OCI-LY7 (cell line): Measurements from ENCODE around the gene INSL3. TPM values are rescaled to one million over a fixed set of nuclear protein-coding genes. Genes with fewer than 3 reads are reported as not detected.
A peak's percentile ranks its signal among the peaks of the same experiment; 100 is the strongest.

Experiments used
- BruUV-seq: library from RNA; stranded (reverse); fragments of 400-500 nt; replicated peaks from 2 replicates; lab custom pipeline; 2021; lab: Mats Ljungman, UMichigan
- CTCF ChIA-PET: fragments of 300-600 bp; sonication (Branson Sonifier 250); formaldehyde crosslinking; loops from one replicate; lab custom pipeline; 2022; ENCODE audit warnings: antibody characterized with exemption; ENCODE audit not compliant: unreplicated experiment; lab: Charles Lee
- POLR2A ChIA-PET: fragments of 300-600 bp; sonication (Branson Sonifier 250); formaldehyde crosslinking; loops from one replicate; lab custom pipeline; 2022; ENCODE audit warnings: antibody characterized with exemption; lab: Charles Lee
- DNase-seq: peaks from one replicate; pipeline ENCODE4 v3.0.0-alpha.2; 2015; ENCODE audit warnings: low spot score
- H2AFZ ChIP-seq: fragments of 200-600 bp; sonication (generic), shearing (Covaris generic); 2 replicates; pipeline ENCODE4 v1.6.1; 2014; ENCODE audit warnings: mild to moderate bottlenecking, antibody characterized with exemption, low read length, moderate library complexity
- H3K27ac ChIP-seq: fragments of 200-600 bp; sonication (generic); 2 replicates; pipeline ENCODE4 v1.5.1; 2014; ENCODE audit warnings: mixed run types, low read depth, mild to moderate bottlenecking, moderate library complexity, low read length, inconsistent platforms; ENCODE audit not compliant: poor library complexity, severe bottlenecking
- H3K36me3 ChIP-seq: fragments of 200-600 bp; sonication (generic); 2 replicates; pipeline ENCODE4 v1.6.1; 2014; ENCODE audit warnings: mild to moderate bottlenecking, antibody characterized with exemption, low read length, moderate library complexity, mixed read lengths; ENCODE audit not compliant: insufficient read depth
- H3K4me1 ChIP-seq: fragments of 200-600 bp; sonication (generic); 2 replicates; pipeline ENCODE4 v1.5.1; 2014; ENCODE audit warnings: mild to moderate bottlenecking, low read length; ENCODE audit not compliant: insufficient read depth, poor library complexity, severe bottlenecking
- H3K4me2 ChIP-seq: fragments of 200-600 bp; sonication (generic); 2 replicates; pipeline ENCODE4 v1.6.1; 2014; ENCODE audit warnings: mild to moderate bottlenecking, low read length
- H3K4me3 ChIP-seq: fragments of 200-600 bp; sonication (generic); 2 replicates; pipeline ENCODE4 v1.5.1; 2014; ENCODE audit warnings: mild to moderate bottlenecking, low read depth, low read length; ENCODE audit not compliant: poor library complexity, severe bottlenecking
- H3K79me2 ChIP-seq: fragments of 200-600 bp; sonication (generic); 2 replicates; pipeline ENCODE4 v1.6.1; 2016; ENCODE audit warnings: low read depth, mild to moderate bottlenecking, low read length, moderate library complexity, mixed read lengths; ENCODE audit not compliant: insufficient read depth
- H3K9me2 ChIP-seq: fragments of 200-600 bp; sonication (generic); 2 replicates; pipeline ENCODE4 v1.6.1; 2016; ENCODE audit warnings: mild to moderate bottlenecking, low read length, mixed read lengths; ENCODE audit not compliant: insufficient read depth
- H3K9me3 ChIP-seq: fragments of 200-600 bp; sonication (generic); 2 replicates; pipeline ENCODE4 v1.6.1; 2014; ENCODE audit warnings: mild to moderate bottlenecking, mixed run types, low read length, mixed read lengths
- H4K20me1 ChIP-seq: fragments of 200-600 bp; sonication (generic); 2 replicates; pipeline ENCODE4 v1.6.1; 2014; ENCODE audit warnings: mild to moderate bottlenecking, antibody characterized with exemption, low read length, moderate library complexity, mixed read lengths; ENCODE audit not compliant: insufficient read depth
- CTCF ChIP-seq: fragments of 200-600 bp; sonication (generic); conservative IDR thresholded peaks from 2 replicates; pipeline ENCODE4 v1.5.1; 2014; ENCODE audit warnings: mild to moderate bottlenecking, antibody characterized with exemption, low read length, moderate library complexity, mixed read lengths
- EZH2phosphoT487 ChIP-seq: fragments of 200-600 bp; sonication (generic); IDR thresholded peaks from 2 replicates; pipeline ENCODE4 v1.6.1; 2018; ENCODE audit warnings: low read depth, borderline replicate concordance, mild to moderate bottlenecking, mixed run types, antibody characterized with exemption, low read length, moderate library complexity, mixed read lengths
- intact Hi-C: fragments of 100-400 bp; cut with micrococcal nuclease; formaldehyde crosslinking; loops from one replicate; pipeline ENCODE4 v1.10.0; 2022; ENCODE audit not compliant: unreplicated experiment
- total RNA-seq, 2 experiments: library from RNA; depleted of rRNA in 1 of 2; stranded (reverse); fragments of >200 nt in 1 of 2; shearing (Covaris generic) in 1 of 2; gene quantifications; 2 replicates each; pipeline ENCODE4 v1.2.3, GENCODE V29; 2014 to 2022

Gene INSL3
- total RNA-seq, 2 experiments from 2014 or later = 0.25 to 0.38 TPM

GRCh38 chr19:17775991-17776803 is 45.1 kb downstream of the INSL3 start:
- Histone ChIP-seq H3K4me2 (peak overlapping the region; percentile 22; the same call in 1 of the 2 replicates), H3K4me1 (peaks cover 12% of the 10 kb centered on the region), H3K79me2 (no peaks in the 10 kb centered on the region), H4K20me1 (no peaks in the 10 kb centered on the region), H3K9me2 (no peaks in the 10 kb centered on the region), H3K4me3 (no peak overlapping the region), H3K36me3 (peaks cover 83% of the 10 kb centered on the region), H3K27ac (peak overlapping the region; percentile 28), H2AFZ (no peak overlapping the region), H3K9me3 (no peaks in the 10 kb centered on the region)
- ChIA-PET POLR2A (no interaction called here), CTCF (interaction anchor here (1.4 kb wide), 1 partner anchor 13 kb away, joined by 4 read pairs; no protein-coding TSS in a partner anchor)
- DNase-seq = no peak
- no TSS peak for BruUV-seq
- intact Hi-C loops = no loop called here
- TF ChIP-seq CTCF (no peak), EZH2phosphoT487 (no peak)

DNA sequence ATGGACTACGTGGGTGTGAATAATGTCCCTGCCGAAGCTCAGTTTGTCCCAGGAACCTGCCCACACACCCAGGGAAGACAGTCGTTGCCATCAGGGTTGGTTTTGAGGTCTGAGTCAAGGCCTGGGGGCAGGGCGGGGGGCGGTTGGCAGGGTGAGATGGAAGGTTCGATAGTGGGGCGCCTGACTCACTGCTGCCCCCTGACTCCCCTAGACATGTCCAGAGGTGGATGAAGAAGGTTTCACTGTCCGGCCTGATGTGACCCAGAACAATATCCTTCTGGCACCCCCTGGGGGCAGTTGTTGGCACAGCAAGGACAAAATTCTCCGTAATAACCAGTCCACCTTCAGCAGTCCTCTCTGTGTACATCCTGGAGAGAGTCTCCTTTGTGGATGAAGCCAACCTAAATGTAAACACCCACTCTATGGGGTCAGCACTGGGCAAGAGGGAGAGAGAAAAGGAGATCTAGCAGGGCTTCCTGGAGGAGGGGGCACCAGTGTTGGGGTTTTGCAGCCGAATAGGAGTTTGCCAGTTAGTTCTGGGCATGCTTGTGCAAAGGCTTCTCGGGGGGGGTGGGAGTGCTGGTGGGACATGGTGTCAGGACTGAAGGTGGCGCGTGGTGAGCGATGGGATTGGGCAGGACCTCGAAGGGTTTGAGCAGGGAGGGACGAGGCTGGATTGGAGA is 45.9 kb downstream of the INSL3 start:
- Histone ChIP-seq H3K4me3 (no peak overlapping the region), H4K20me1 (no peaks in the 10 kb centered on the region), H3K36me3 (peaks cover 83% of the 10 kb centered on the region), H3K79me2 (no peaks in the 10 kb centered on the region), H3K9me3 (no peaks in the 10 kb centered on the region), H3K27ac (no peak overlapping the region), H3K4me2 (no peak overlapping the region), H2AFZ (no peak overlapping the region), H3K9me2 (no peaks in the 10 kb centered on the region), H3K4me1 (peaks cover 12% of the 10 kb centered on the region)
- intact Hi-C loops = no loop called here
- TSS peak; percentile 57 for BruUV-seq
- POLR2A ChIA-PET = no interaction called here
- peak; percentile 49 for DNase-seq
- peak; percentile 92 for TF ChIP-seq CTCF
- no peak for TF ChIP-seq EZH2phosphoT487
- CTCF ChIA-PET = interaction anchor here (0.8 to 1.4 kb wide), 2 partner anchors 12 to 157 kb away, joined by 3 to 4 read pairs; partner anchors contain the start of gene CCDC124
